ENCODE data around the gene LETM1.

GRCh38 chr4:1808396-1808795, 47.6 kb downstream of the LETM1 start:
- TF ChIP-seq CTCF (IDR thresholded peaks at IDR 0.05 in 4 of 5, conservative IDR thresholded peaks at IDR 0.05 in 1 of 5) (no peak), POLR2A (IDR thresholded peaks at IDR 0.05) (no peak)

Data from gastrocnemius medialis (tissue), 4 donors.